Measurements from ENCODE around the gene SLC4A11. TPM values are rescaled to one million over a fixed set of nuclear protein-coding genes. Genes with fewer than 3 reads are reported as not detected.

The SLC4A11 gene
- total RNA-seq, 1 donor from 2014 or later = 4.2 TPM

DNA sequence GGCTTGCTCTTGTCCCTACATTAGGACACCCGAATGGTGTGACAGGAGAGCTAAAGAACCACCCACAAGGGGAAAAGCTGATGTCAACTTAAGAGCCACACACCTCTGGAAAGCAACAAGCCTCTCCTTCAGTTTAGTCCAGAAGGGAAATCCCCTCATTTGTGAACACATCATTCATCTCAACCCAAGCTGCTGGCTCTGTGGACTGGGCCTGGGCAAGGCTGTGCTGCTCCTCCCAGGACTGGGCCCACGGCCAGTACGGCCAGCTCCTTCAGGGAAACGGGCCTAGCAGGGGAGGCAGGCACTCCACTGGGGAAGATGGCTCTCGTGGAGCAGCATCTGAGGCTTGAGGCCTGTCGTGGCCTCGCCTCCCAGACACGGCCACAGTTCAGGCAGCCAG lies 12.8 kb upstream of the SLC4A11 start:
- no peak for DNase-seq (ENCODE audit: low spot score)
- Mint-ChIP-seq H3K4me3 (ENCODE audit: unreplicated experiment) (no peak overlapping the region), H3K9me3 (ENCODE audit: low read depth) (no peaks in the 10 kb centered on the region), H3K27ac (ENCODE audit: unreplicated experiment) (no peak overlapping the region), H3K27me3 (ENCODE audit: low read depth) (no peaks in the 10 kb centered on the region), H3K36me3 (ENCODE audit: low read depth) (peaks cover 30% of the 10 kb centered on the region), H3K4me1 (ENCODE audit: low read depth) (no peaks in the 10 kb centered on the region)
- TF ChIP-seq, protein P1, sequence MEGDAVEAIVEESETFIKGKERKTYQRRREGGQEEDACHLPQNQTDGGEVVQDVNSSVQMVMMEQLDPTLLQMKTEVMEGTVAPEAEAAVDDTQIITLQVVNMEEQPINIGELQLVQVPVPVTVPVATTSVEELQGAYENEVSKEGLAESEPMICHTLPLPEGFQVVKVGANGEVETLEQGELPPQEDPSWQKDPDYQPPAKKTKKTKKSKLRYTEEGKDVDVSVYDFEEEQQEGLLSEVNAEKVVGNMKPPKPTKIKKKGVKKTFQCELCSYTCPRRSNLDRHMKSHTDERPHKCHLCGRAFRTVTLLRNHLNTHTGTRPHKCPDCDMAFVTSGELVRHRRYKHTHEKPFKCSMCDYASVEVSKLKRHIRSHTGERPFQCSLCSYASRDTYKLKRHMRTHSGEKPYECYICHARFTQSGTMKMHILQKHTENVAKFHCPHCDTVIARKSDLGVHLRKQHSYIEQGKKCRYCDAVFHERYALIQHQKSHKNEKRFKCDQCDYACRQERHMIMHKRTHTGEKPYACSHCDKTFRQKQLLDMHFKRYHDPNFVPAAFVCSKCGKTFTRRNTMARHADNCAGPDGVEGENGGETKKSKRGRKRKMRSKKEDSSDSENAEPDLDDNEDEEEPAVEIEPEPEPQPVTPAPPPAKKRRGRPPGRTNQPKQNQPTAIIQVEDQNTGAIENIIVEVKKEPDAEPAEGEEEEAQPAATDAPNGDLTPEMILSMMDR (IDR thresholded peaks at IDR 0.05) = no peak

DNA sequence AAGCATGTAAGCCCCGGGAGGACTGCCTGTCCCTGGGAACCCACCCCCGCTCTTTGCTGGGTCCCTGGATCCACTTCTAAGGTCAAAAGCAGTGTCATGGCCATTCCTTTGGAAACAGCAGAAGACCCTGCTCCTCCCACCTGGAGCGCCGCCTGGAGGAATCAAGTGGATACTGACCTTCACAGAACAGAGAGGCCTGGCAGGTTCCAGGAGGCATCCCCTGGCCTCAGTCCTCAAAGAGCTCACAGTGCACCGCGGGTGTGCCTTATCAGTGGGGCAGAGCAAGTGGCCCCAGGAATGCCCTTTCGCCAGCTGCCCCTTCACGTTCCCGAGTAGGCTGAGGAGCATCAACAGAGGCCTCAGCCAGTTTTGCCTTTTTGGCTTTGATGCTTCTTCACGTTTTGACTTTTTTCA lies 11.1 kb upstream of the SLC4A11 start:
- Mint-ChIP-seq H3K4me3 (ENCODE audit: unreplicated experiment) (no peak overlapping the region), H3K4me1 (ENCODE audit: low read depth) (no peaks in the 10 kb centered on the region), H3K36me3 (ENCODE audit: low read depth) (peaks cover 16% of the 10 kb centered on the region), H3K27ac (ENCODE audit: unreplicated experiment) (no peak overlapping the region), H3K27me3 (ENCODE audit: low read depth) (no peaks in the 10 kb centered on the region), H3K9me3 (ENCODE audit: low read depth) (no peaks in the 10 kb centered on the region)
- DNase-seq (ENCODE audit: low spot score) = no peak
- TF ChIP-seq, protein P1 (IDR thresholded peaks at IDR 0.05) = peak; percentile 55

DNA sequence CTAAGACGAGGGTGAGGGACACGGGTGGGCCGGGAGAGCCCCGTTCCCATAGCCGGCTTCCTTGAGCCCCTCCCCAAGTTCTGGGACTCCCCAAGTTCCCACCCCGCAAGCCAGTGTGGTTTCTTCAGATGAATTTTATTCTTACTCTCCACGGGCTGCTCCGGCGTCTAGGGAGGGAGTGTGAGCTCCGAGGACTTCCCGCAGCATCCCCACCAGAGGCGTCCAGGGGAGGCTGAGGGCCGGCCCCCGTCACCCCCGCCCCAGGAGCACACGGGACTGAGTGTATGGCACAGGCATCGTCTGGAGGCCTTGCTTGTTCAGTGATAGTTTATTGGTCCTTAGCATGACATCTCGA lies 10.0 kb upstream of the SLC4A11 start:
- no peaks in the 10 kb centered on the region for H3K27me3 Mint-ChIP-seq (ENCODE audit: low read depth)
- H3K27ac Mint-ChIP-seq (ENCODE audit: unreplicated experiment) = no peak overlapping the region
- TF ChIP-seq, protein P1 (IDR thresholded peaks at IDR 0.05) = no peak
- H3K4me3 Mint-ChIP-seq (ENCODE audit: unreplicated experiment) = no peak overlapping the region
- no peaks in the 10 kb centered on the region for H3K9me3 Mint-ChIP-seq (ENCODE audit: low read depth)
- H3K4me1 Mint-ChIP-seq (ENCODE audit: low read depth) = no peaks in the 10 kb centered on the region
- peaks cover 10% of the 10 kb centered on the region for H3K36me3 Mint-ChIP-seq (ENCODE audit: low read depth)
- DNase-seq (ENCODE audit: low spot score) = peak; percentile 61

GRCh38 chr20:3248167-3248992 lies 9.4 kb upstream of the SLC4A11 start:
- H3K4me3 Mint-ChIP-seq (ENCODE audit: unreplicated experiment) = no peak overlapping the region
- peak; percentile 81 for DNase-seq (ENCODE audit: low spot score)
- no peak overlapping the region for H3K27ac Mint-ChIP-seq (ENCODE audit: unreplicated experiment)
- TF ChIP-seq, protein P1 (IDR thresholded peaks at IDR 0.05) = peak; percentile 25
- no peaks in the 10 kb centered on the region for H3K4me1 Mint-ChIP-seq (ENCODE audit: low read depth)
- no peaks in the 10 kb centered on the region for H3K27me3 Mint-ChIP-seq (ENCODE audit: low read depth)
- peaks cover 10% of the 10 kb centered on the region for H3K36me3 Mint-ChIP-seq (ENCODE audit: low read depth)
- no peaks in the 10 kb centered on the region for H3K9me3 Mint-ChIP-seq (ENCODE audit: low read depth)

DNA sequence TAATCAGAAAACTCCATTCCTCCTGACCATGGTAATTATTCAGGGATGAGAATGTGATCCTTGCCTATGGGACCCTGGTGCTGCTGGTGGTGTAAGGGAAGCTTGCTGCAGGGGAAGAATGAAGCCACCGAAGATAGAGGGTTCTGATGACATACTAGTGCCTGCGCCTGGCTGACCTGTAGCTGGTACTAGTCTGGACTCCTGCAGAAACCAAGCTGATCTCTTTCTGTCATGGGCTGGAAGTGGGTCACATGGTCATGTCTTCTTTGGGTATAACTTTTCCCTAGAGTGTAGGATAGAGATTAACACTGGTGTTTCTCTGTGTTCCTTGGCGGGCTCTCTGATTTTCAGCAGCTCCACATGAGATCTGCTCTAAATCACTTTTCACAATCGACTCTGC lies 8.6 kb upstream of the SLC4A11 start:
- H3K36me3 Mint-ChIP-seq (ENCODE audit: low read depth) = peaks cover 8% of the 10 kb centered on the region
- no peaks in the 10 kb centered on the region for H3K9me3 Mint-ChIP-seq (ENCODE audit: low read depth)
- no peaks in the 10 kb centered on the region for H3K4me1 Mint-ChIP-seq (ENCODE audit: low read depth)
- DNase-seq (ENCODE audit: low spot score) = no peak
- no peaks in the 10 kb centered on the region for H3K27me3 Mint-ChIP-seq (ENCODE audit: low read depth)
- TF ChIP-seq, protein P1 (IDR thresholded peaks at IDR 0.05) = no peak
- no peak overlapping the region for H3K27ac Mint-ChIP-seq (ENCODE audit: unreplicated experiment)
- no peak overlapping the region for H3K4me3 Mint-ChIP-seq (ENCODE audit: unreplicated experiment)

Measured in chondrocyte (in vitro differentiated cells).